Measurements from ENCODE around the gene CACHD1.

Gene CACHD1

GRCh38 chr1:64523413-64524337 lies 53.7 kb downstream of the CACHD1 start:
- DNase-seq (ENCODE audit: low read depth in 2 of 2), result no peak

- no peak for DNase-seq (ENCODE audit: low read depth in 2 of 2)
These were observed 54.7 kb downstream of the CACHD1 start for GRCh38 chr1:64524614-64525013.

- DNase-seq (ENCODE audit: low read depth in 2 of 2), result no peak
These were observed 55.3 kb downstream of the CACHD1 start for GRCh38 chr1:64525116-64525686.

GRCh38 chr1:64526312-64526711 lies 56.4 kb downstream of the CACHD1 start:
- DNase-seq (ENCODE audit: low read depth in 2 of 2), result no peak

- DNase-seq (ENCODE audit: low read depth in 2 of 2), result no peak
These were observed 57.2 kb downstream of the CACHD1 start for GRCh38 chr1:64527165-64527564.

- DNase-seq (ENCODE audit: low read depth in 2 of 2), result no peak
These were observed 57.9 kb downstream of the CACHD1 start for GRCh38 chr1:64527786-64528185.

GRCh38 chr1:64530969-64531692 lies 61.2 kb downstream of the CACHD1 start:
- no peak for DNase-seq (ENCODE audit: low read depth in 2 of 2)

- DNase-seq (ENCODE audit: low read depth in 2 of 2), result no peak
These were observed 62.7 kb downstream of the CACHD1 start for GRCh38 chr1:64532646-64533045.

- no peak for DNase-seq (ENCODE audit: low read depth in 2 of 2)
These were observed 66.3 kb downstream of the CACHD1 start for GRCh38 chr1:64535938-64536835.

- DNase-seq (ENCODE audit: low read depth in 2 of 2), result no peak
These were observed 67.0 kb downstream of the CACHD1 start for GRCh38 chr1:64536836-64537490.

- no peak for DNase-seq (ENCODE audit: low read depth in 2 of 2)
These were observed 68.0 kb downstream of the CACHD1 start for GRCh38 chr1:64537942-64538341.

GRCh38 chr1:64538389-64538788 lies 68.5 kb downstream of the CACHD1 start:
- DNase-seq (ENCODE audit: low read depth in 2 of 2), result no peak

GRCh38 chr1:64539289-64539688 lies 69.4 kb downstream of the CACHD1 start:
- no peak for DNase-seq (ENCODE audit: low read depth in 2 of 2)

- no peak for DNase-seq (ENCODE audit: low read depth in 2 of 2)
These were observed 69.9 kb downstream of the CACHD1 start for GRCh38 chr1:64539781-64540218.

GRCh38 chr1:64540265-64540791 lies 70.4 kb downstream of the CACHD1 start:
- DNase-seq (ENCODE audit: low read depth in 2 of 2), result no peak

- DNase-seq (ENCODE audit: low read depth in 2 of 2), result no peak
These were observed 72.2 kb downstream of the CACHD1 start for GRCh38 chr1:64542118-64542517.

GRCh38 chr1:64543831-64544230 lies 73.9 kb downstream of the CACHD1 start:
- no peak for DNase-seq (ENCODE audit: low read depth in 2 of 2)

- no peak for DNase-seq (ENCODE audit: low read depth in 2 of 2)
These were observed 75.4 kb downstream of the CACHD1 start for GRCh38 chr1:64545118-64545843.

GRCh38 chr1:64546013-64546412 lies 76.1 kb downstream of the CACHD1 start:
- no peak for DNase-seq (ENCODE audit: low read depth in 2 of 2)

Data from stimulated activated CD4-positive, alpha-beta T cell treated with anti-CD3 and anti-CD28 coated beads, Interleukin-1b, Interleukin-23, amount 100 ng/mL, for 1 hour (primary cell).